GM12878 (cell line): ENCODE data around the gene CD99. TPM values are rescaled to one million over a fixed set of nuclear protein-coding genes. Genes with fewer than 3 reads are reported as not detected.

Source experiments
- ATAC-seq: fragments of 200-7000 bp; cut with Tn5 transposase; 3 replicates; pipeline ENCODE4 v1.9.1; 2020; ENCODE audit warnings: mild to moderate bottlenecking, moderate library complexity
- BruUV-seq: library from RNA; stranded (reverse); fragments of 400-500 nt; replicated peaks from 2 replicates; lab custom pipeline; 2021; lab: Mats Ljungman, UMichigan
- CTCF ChIA-PET: fragments of 300-600 bp; sonication (Branson Sonifier 250); formaldehyde crosslinking; extraction: SDS; loops from one replicate; lab custom pipeline; 2021; ENCODE audit warnings: inconsistent platforms; lab: Yijun Ruan, JAX
- POLR2A ChIA-PET: fragments of 350-600 bp; formaldehyde crosslinking; extraction: SDS; loops from one replicate; lab custom pipeline; 2021; ENCODE audit warnings: inconsistent platforms; lab: Charles Lee
- RAD21 ChIA-PET: fragments of 300-600 bp; sonication (Branson Sonifier 250); formaldehyde crosslinking; loops from one replicate; lab custom pipeline; 2023; ENCODE audit warnings: antibody characterized with exemption; ENCODE audit not compliant: unreplicated experiment; lab: Charles Lee
- SMC1A ChIA-PET: fragments of 300-600 bp; sonication (Branson Sonifier 250); formaldehyde crosslinking; loops from one replicate; lab custom pipeline; 2023; ENCODE audit not compliant: unreplicated experiment, uncharacterized antibody; lab: Charles Lee
- DNase-seq: peaks from one replicate; pipeline ENCODE4 v3.0.0-alpha.2; 2011; ENCODE audit warnings: low read depth, low spot score
- FAIRE-seq: peaks from 3 replicates; lab custom pipeline; 2011; peaks lifted over from hg19 to GRCh38; lab: Jason Lieb, UNC
- H2AFZ ChIP-seq: 2 replicates; pipeline ENCODE4 v1.6.0; 2011; ENCODE audit warnings: low read depth, low read length, control low read depth; ENCODE audit not compliant: control insufficient read depth
- H3K27ac ChIP-seq: 2 replicates; pipeline ENCODE4 v1.5.1; 2011; ENCODE audit warnings: control low read depth; ENCODE audit not compliant: control insufficient read depth, insufficient read depth
- H3K27me3 ChIP-seq, 2 experiments: replicated peaks in 1 of 2; 2 replicates each; pipeline versions ENCODE4 v1.6.0 to v1.6.1; 2011; ENCODE audit warnings: low read length in 1 of 2; ENCODE audit not compliant: control insufficient read depth in 2 of 2, insufficient read depth in 2 of 2
- H3K36me3 ChIP-seq, 2 experiments: 2 replicates each; pipeline ENCODE4 v1.5.1; 2011; ENCODE audit warnings: low read length in 1 of 2; ENCODE audit not compliant: control insufficient read depth in 2 of 2, insufficient read depth in 2 of 2
- H3K4me1 ChIP-seq: 2 replicates; pipeline ENCODE4 v1.6.1; 2011; ENCODE audit warnings: mild to moderate bottlenecking, low read length, moderate library complexity, mixed read lengths; ENCODE audit not compliant: control insufficient read depth, insufficient read depth
- H3K4me2 ChIP-seq: 2 replicates; pipeline ENCODE4 v1.6.0; 2011; ENCODE audit warnings: control low read depth; ENCODE audit not compliant: control insufficient read depth, insufficient read depth
- H3K4me3 ChIP-seq: fragments of 200-600 bp; sonication (generic); 2 replicates; pipeline ENCODE4 v1.5.1; 2016
- H3K79me2 ChIP-seq: 2 replicates; pipeline ENCODE4 v1.6.0; 2011; ENCODE audit warnings: low read length; ENCODE audit not compliant: control insufficient read depth, insufficient read depth
- H3K9ac ChIP-seq: 2 replicates; pipeline ENCODE4 v1.8.0; 2011; ENCODE audit warnings: low read length, control low read depth, mixed read lengths; ENCODE audit not compliant: control insufficient read depth, insufficient read depth
- H3K9me3 ChIP-seq: replicated peaks from 3 replicates; pipeline ENCODE4 v1.5.1; 2011; ENCODE audit warnings: mild to moderate bottlenecking, low read length; ENCODE audit not compliant: control insufficient read depth, insufficient read depth
- H4K20me1 ChIP-seq: 2 replicates; pipeline ENCODE4 v1.6.0; 2011; ENCODE audit not compliant: control insufficient read depth, insufficient read depth
- ASH2L ChIP-seq: fragments of 300-600, 200-600 bp; sonication (generic); IDR thresholded peaks from 2 replicates; pipeline ENCODE4 v1.6.1; 2017; ENCODE audit warnings: low read depth, mild to moderate bottlenecking, borderline replicate concordance
- BHLHE40 ChIP-seq, 2 experiments: fragments of 450-650 bp in 1 of 2; IDR thresholded peaks; 2 replicates each; pipeline ENCODE4 v1.6.1; 2011 to 2017; ENCODE audit warnings: low read depth in 2 of 2, borderline replicate concordance in 1 of 2, improper control_type of control experiment in 1 of 2, low read length in 1 of 2, mild to moderate bottlenecking in 1 of 2
- CEBPB ChIP-seq, 2 experiments: fragments of 150-350 bp in 1 of 2; IDR thresholded peaks; 2 replicates each; pipeline ENCODE4 v1.6.1; 2012 to 2014; ENCODE audit warnings: low read depth in 2 of 2, low read length in 2 of 2, borderline replicate concordance in 1 of 2, inconsistent platforms in 1 of 2
- CEBPZ ChIP-seq: fragments of 150-350 bp; IDR thresholded peaks from 2 replicates; pipeline ENCODE4 v1.6.1; 2016; ENCODE audit warnings: low read depth, low read length
- DPF2 ChIP-seq: fragments of 450-650 bp; IDR thresholded peaks from 2 replicates; pipeline ENCODE4 v1.6.1; 2017; ENCODE audit warnings: mild to moderate bottlenecking
- EGR1 ChIP-seq, 2 experiments: IDR thresholded peaks; 1 replicate in 1 of 2; 2 replicates in 1 of 2; pipeline ENCODE4 v1.6.1; 2011 to 2012; ENCODE audit warnings: low read depth in 2 of 2, low read length in 2 of 2, borderline replicate concordance in 1 of 2, mild to moderate bottlenecking in 1 of 2, moderate library complexity in 1 of 2
- EP300 ChIP-seq, 2 experiments: fragments of 150-350 bp in 1 of 2; IDR thresholded peaks; 2 replicates each; pipeline ENCODE4 v1.6.1; 2011 to 2012; ENCODE audit warnings: low read depth in 2 of 2, low read length in 2 of 2, borderline replicate concordance in 1 of 2, improper control_type of control experiment in 1 of 2, inconsistent platforms in 1 of 2; ENCODE audit not compliant: control insufficient read depth in 1 of 2
- MTA2 ChIP-seq: fragments of 450-650 bp; IDR thresholded peaks from 2 replicates; pipeline ENCODE4 v1.6.1; 2016; ENCODE audit warnings: low read depth, mild to moderate bottlenecking, moderate library complexity
- NBN ChIP-seq: fragments of 450-650 bp; IDR thresholded peaks from 2 replicates; pipeline ENCODE4 v1.6.1; 2016
- NFYA ChIP-seq: IDR thresholded peaks from 2 replicates; pipeline ENCODE4 v1.6.1; 2011; ENCODE audit warnings: low read depth, mild to moderate bottlenecking, low read length, improper control_type of control experiment, borderline replicate concordance
- NFYB ChIP-seq: IDR thresholded peaks from 2 replicates; pipeline ENCODE4 v1.6.1; 2011; ENCODE audit warnings: low read depth, mild to moderate bottlenecking, low read length, improper control_type of control experiment, moderate library complexity; ENCODE audit not compliant: insufficient read depth
- RAD51 ChIP-seq: fragments of 450-650 bp; IDR thresholded peaks from 2 replicates; pipeline ENCODE4 v1.6.1; 2016; ENCODE audit warnings: moderate library complexity, mild to moderate bottlenecking, inconsistent platforms
- RUNX3 ChIP-seq: IDR thresholded peaks from 2 replicates; pipeline ENCODE4 v1.6.1; 2012; ENCODE audit warnings: low read length, inconsistent platforms
- SKIL ChIP-seq: fragments of 450-650 bp; IDR thresholded peaks from 2 replicates; pipeline ENCODE4 v1.6.1; 2017; ENCODE audit warnings: mild to moderate bottlenecking, low read depth, inconsistent platforms; ENCODE audit not compliant: poor library complexity, severe bottlenecking
- SMARCA5 ChIP-seq: fragments of 450-650 bp; IDR thresholded peaks from 2 replicates; pipeline ENCODE4 v1.6.1; 2017; ENCODE audit warnings: mild to moderate bottlenecking
- ZNF274 ChIP-seq: IDR thresholded peaks from one replicate; pipeline ENCODE4 v1.8.0; 2011; ENCODE audit not compliant: insufficient read length, insufficient read depth
- WGBS: methylation state at CpG from one replicate; pipeline ENCODE4 v1.1.6; 2016; ENCODE audit warnings: low lambda C conversion rate; ENCODE audit not compliant: insufficient replicate concordance, insufficient coverage; ENCODE audit errors: missing lambda C conversion rate; 5-methylcytosine and 5-hydroxymethylcytosine counted together
- in situ Hi-C: fragments of 300-500 bp; cut with MboI; formaldehyde crosslinking; loops from 9 replicates; pipeline ENCODE4 v1.14.3; 2018; ENCODE audit warnings: mixed read lengths
- intact Hi-C: fragments of 100-400 bp; cut with micrococcal nuclease; formaldehyde crosslinking; loops from one replicate; pipeline ENCODE4 v1.14.2; 2022; ENCODE audit not compliant: unreplicated experiment
- polyA plus RNA-seq, 11 experiments: library from polyadenylated mRNA; depleted of rRNA in 4 of 11; unstranded in 6 of 11; stranded (reverse) in 5 of 11; fragments of >200 nt; fragmentation: Nextera tagmentation in 4 of 11; fragmentation: Illumina TruSeq in 1 of 11; extraction: Ambion mirVana in 4 of 11; extraction: Trizol in 1 of 11; gene quantifications; 1 replicate in 1 of 11; 2 replicates in 10 of 11; pipeline versions ENCODE4 v1.2.1 to v1.2.3, GENCODE V29; 2011 to 2016; ENCODE audit warnings: inconsistent platforms in 2 of 11, missing spikeins in 2 of 11, low read depth in 1 of 11
- total RNA-seq, 4 experiments: library from RNA; depleted of rRNA in 3 of 4; stranded (reverse); fragments of >200 nt in 3 of 4; fragmentation: Illumina TruSeq in 1 of 4; extraction: Trizol in 1 of 4; gene quantifications; 2 replicates each; pipeline versions ENCODE4 v1.2.1 to v1.2.3, GENCODE V29; 2013 to 2021

CD99 gene
- total and polyA plus RNA-seq, 10 of the 15 experiments (the other 5 are each of a cell fraction or from before 2014, with no cell fraction given): 24.8 to 242 (median 158) TPM

DNA sequence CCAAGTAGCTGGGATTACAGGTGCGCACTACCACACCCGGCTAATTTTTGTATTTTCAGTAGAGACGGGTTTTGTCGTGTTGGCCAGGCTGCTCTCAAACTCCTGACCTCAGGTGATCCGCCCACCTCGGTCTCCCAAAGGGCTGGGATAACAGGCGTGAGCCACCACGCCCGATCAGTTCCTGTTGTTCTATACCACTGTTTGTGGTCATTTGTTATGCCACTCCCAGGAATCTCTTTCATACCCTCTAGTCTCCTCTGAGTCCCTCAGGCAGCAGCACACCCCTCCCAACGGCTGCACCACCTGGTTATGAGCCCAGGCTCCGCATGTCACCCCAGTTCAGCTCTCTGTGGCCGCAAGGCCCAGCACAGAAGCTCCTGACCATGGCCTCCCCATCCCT, 17.5 kb upstream of the CD99 start:
- Histone ChIP-seq H3K4me2 (no peak overlapping the region), H3K9me3 (no peaks in the 10 kb centered on the region), H3K4me1 (no peaks in the 10 kb centered on the region), H3K27ac (no peak overlapping the region), H3K36me3 (no peaks in the 10 kb centered on the region), H3K79me2 (no peaks in the 10 kb centered on the region), H3K27me3 (no peaks in the 10 kb centered on the region), H2AFZ (no peak overlapping the region), H4K20me1 (no peaks in the 10 kb centered on the region), H3K9ac (no peak overlapping the region), H3K4me3 (no peak overlapping the region)
- ATAC-seq (no peak), FAIRE-seq (no peak), DNase-seq (no peak)
- no TSS peak for BruUV-seq
- POLR2A ChIA-PET: no interaction called here
- SMC1A ChIA-PET: no interaction called here
- TF ChIP-seq NFYA (no peak), EP300 (IDR thresholded peaks at IDR 0.05; ENCODE audit: borderline replicate concordance in 1 of 2, control insufficient read depth in 1 of 2, low read depth in 2 of 2, low read length in 2 of 2) (no peak), ZNF274 (no peak), CEBPB (IDR thresholded peaks at IDR 0.05; ENCODE audit: borderline replicate concordance in 1 of 2, low read depth in 2 of 2, low read length in 2 of 2) (no peak), SKIL (no peak), BHLHE40 (IDR thresholded peaks at IDR 0.05; ENCODE audit: borderline replicate concordance in 1 of 2, low read depth in 2 of 2, low read length in 1 of 2) (no peak), EGR1 (IDR thresholded peaks at IDR 0.05; ENCODE audit: borderline replicate concordance in 1 of 2, low read depth in 2 of 2, low read length in 2 of 2) (no peak), RAD51 (no peak), CEBPZ (no peak), RUNX3 (no peak), NBN (no peak), MTA2 (no peak), DPF2 (no peak), SMARCA5 (no peak), NFYB (no peak), ASH2L (no peak)
- intact Hi-C loops (no loop called here), in situ Hi-C loops (no loop called here)
- WGBS: 62% methylated on average over 12 of the region's 12 CpGs
- CTCF ChIA-PET: no interaction called here
- RAD21 ChIA-PET: no interaction called here
